GM21423 (cell line): ENCODE measurements around the gene KRTAP10-5.
"Not testable (repeated sequence)": the region's sequence is repeated elsewhere in the genome, so short reads cannot be mapped to it uniquely, and the experiment has no call there.

ENCODE experiments used
- ATAC-seq: cut with Tn5 transposase; IDR thresholded peaks from one replicate; pipeline ENCODE4 v1.9.1; 2021; ENCODE audit warnings: mild to moderate bottlenecking, moderate library complexity; ENCODE audit not compliant: unreplicated experiment

The KRTAP10-5 gene

GRCh38 chr21:44571844-44572782, 8.3 kb downstream of the KRTAP10-5 start:
- ATAC-seq: no peak

DNA sequence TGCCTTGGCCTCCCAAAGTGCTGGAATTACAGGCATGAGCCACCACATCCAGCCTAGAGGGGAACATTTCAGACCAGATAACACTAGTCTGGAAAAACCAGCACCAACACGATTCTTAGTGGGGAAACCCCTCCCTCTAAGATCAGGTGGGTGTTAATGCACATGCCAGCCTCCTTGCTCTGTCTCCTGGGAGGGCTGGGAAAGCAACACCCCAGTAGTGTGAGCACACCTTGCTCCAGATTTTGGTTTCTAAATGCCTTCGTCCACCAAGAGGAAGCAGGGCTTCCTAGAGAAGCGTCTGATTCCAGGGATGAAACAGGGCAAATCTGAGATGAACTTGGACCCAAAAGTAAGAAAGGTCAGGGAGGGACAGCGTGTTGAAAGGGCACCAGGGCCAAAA, 9.1 kb downstream of the KRTAP10-5 start:
- ATAC-seq: no peak

GRCh38 chr21:44569861-44570517, 10.4 kb downstream of the KRTAP10-5 start:
- no peak for ATAC-seq

GRCh38 chr21:44568667-44569556, 11.5 kb downstream of the KRTAP10-5 start:
- ATAC-seq: no peak

DNA sequence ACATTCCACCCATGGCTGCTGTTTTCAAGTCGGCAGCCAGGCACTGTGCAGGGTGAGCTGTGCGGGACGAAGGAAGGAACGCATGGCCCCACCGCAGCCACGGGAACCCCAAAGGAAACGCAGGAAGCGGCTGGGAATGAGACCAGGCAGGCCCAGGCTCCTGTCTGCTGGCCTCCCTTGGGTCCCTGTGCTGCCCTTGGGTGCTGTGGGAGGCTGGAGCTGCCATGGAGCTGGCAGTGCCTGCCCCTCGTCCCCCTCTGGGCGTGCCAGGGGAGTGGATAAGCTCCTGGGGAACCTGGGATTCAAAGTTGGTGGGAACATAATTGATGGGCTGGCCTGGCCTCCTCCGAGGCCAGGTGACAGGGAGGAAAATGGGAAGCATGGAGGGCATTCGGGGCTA, 12.1 kb downstream of the KRTAP10-5 start:
- ATAC-seq: no peak

GRCh38 chr21:44567481-44568171, 12.8 kb downstream of the KRTAP10-5 start:
- no peak for ATAC-seq

GRCh38 chr21:44566403-44566802, 14.0 kb downstream of the KRTAP10-5 start:
- ATAC-seq: no peak

DNA sequence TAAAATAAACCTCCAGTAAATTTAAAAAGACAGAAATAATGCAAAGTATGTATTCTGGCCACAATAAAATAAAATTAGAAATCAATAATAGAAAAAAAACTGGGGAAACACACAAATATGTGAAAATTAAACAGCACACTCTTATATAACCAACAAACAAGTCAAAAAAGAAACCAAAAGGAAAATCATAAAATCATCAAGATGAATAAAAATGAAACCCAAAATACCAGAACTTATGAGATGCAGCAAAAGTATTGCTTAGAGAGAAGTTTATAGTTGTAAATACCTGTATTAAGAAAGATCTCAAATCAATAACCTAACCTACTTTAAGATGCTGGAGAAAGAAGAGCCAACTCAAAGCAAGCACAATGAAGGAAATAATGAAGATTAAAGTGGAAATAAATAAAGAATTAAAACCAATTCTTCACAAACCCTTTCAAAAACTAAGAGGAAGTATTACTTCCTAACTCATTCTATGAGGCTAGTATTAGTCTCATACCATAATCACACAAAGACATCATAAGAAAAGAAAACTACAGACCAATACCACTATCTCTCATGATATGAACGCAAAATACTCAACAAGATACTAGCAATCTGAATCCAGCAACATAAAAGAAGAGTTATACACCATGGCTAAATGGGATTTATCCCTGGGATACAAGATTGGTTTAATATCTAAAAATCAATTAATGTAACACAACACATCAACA, 15.4 kb downstream of the KRTAP10-5 start:
- no peak for ATAC-seq

DNA sequence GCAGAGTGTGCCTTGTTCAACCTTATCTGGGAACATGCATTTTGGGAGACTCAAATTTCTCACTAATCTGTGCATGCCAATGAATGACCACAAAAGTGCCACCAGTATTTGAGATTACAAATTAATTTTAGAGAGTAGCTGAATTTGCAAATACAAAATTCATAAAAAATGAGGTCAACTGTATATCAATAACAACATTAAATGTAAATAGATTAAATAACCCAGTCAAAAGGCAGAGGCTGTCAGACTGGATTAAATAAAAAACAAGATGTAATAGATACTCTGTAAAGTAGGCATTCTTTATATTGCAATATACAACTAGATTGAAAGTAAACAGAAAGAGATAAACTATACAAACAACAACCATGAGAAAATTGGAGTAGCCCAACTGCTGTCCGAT, 16.3 kb downstream of the KRTAP10-5 start:
- no peak for ATAC-seq

DNA sequence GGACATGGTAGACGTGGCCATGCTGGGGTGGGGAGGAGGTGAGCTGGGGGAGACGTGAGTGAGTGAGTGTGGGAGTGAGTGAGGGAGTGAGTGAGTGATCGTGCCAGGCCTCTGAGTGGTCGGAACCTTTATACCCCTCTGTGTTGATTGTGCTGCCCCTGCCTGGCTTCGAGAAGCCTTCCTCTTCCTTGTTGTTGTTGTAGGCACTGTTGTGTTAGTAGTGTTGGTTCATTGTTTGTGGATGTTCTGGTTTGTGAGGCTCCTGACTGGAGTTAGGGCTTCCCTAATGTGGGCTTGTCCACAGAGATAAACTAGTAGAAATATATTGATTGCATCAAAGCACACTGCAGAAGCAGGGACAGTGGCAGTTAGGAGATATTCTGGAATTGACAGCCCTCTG, 21.7 kb downstream of the KRTAP10-5 start, which contains the start of gene KRTAP10-3:
TSS of gene KRTAP10-3 (minus strand) at position 101 of the 400 bp plus-strand sequence. CDS start at position 21, 80 bp downstream.
- ATAC-seq: no peak

- ATAC-seq: not testable (repeated sequence)
These were observed 22.1 kb downstream of the KRTAP10-5 start for GRCh38 chr21:44558329-44558675.

GRCh38 chr21:44557491-44558328, 22.7 kb downstream of the KRTAP10-5 start:
- ATAC-seq: no peak

- no peak for ATAC-seq
These were observed 23.5 kb downstream of the KRTAP10-5 start for GRCh38 chr21:44556879-44557278.

DNA sequence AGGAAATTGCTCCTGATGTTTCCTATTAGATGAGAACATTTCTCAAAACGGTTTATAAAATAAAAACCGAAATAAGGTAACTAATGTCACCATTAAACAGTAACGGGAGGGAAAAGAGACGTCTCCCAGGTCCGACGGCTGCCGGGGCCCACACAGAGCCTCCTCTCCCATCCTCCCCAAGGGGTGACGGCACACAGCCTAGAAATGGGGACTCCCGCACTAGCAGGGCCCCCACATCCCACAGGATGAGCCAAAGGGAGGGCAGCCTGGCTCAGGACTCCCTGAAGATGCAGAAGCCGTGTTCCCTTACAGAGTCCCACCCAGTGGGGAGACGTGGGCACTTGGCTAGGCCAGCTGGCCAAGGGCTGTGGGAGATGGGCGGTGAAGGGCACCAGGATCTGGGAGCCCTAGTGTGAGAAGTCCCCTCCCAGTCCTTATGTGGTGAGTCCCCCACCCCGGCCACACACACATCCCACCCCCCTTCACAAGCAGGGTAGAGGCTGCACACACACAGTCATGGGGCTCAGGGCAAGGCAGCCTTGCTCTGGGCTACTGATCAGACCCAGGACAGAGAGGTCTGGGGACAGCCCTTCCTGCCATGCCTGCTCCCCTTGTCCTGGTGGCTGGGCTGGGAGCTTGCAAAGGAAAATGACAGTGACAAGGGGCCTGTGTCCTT, 25.1 kb downstream of the KRTAP10-5 start:
- ATAC-seq: no peak

DNA sequence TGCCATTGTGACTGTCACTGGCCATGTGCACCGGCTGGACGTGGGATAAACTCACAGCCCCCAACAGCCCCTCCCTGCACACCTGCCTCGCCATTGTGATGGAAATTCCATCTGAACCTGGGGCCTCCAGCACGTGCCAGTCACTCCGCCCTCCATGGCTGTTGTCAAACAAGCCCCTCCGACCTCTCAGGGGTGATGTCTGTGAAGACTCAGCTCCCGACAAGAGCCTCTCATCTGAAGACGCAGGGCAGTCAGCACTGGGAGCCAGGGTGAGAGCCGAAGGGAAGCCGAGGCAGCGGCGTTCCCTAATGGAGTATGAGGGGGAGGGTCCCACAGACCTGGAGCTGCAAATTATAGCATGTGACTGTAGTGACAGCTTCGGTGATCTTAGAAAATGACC, 27.7 kb downstream of the KRTAP10-5 start:
- ATAC-seq: no peak

DNA sequence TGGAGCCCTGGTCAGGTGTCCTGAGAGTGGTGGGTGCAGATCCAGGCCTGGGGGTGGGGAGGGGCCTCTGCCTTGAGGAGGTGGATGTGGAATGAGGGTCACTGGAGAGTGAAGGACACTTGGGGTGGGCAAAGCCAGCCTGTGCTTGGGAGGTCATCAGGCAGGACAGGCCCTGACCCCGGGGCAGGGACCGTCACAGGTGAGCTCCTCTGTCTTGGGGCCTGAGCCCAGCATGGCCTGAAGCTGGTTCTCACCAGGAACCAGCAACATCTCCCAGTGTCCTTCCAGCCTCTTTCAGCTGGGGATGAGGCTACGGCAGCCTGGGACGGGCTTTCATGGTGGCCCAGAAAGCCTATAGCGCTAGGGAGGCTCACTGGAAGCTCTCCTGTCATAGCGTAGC, 28.3 kb downstream of the KRTAP10-5 start:
- no peak for ATAC-seq

GRCh38 chr21:44551340-44551961, 29.0 kb downstream of the KRTAP10-5 start, which contains the start of gene KRTAP10-2:
KRTAP10-2 (minus strand) TSS chr21:44551505; CDS start chr21:44551458, 47 bp downstream.
- ATAC-seq: no peak

- no peak for ATAC-seq
These were observed 29.6 kb downstream of the KRTAP10-5 start for GRCh38 chr21:44550807-44551206.
